Esophagus squamous epithelium (tissue), 5 donors: ENCODE results near the gene NCKAP5. TPM values are rescaled to one million over a fixed set of nuclear protein-coding genes. Genes with fewer than 3 reads are reported as not detected.
"Not testable (repeated sequence)": the region's sequence is repeated elsewhere in the genome, so short reads cannot be mapped to it uniquely, and the experiment has no call there.

Experiments used
- DNase-seq: peaks from one replicate; lab custom pipeline; 2025; lab: John Stamatoyannopoulos, UW
- H3K27ac ChIP-seq, 4 donors: fragments of 200-600 bp; sonication (generic); one replicate each; pipeline ENCODE4 v1.5.1; 2016 to 2019; ENCODE audit warnings: mild to moderate bottlenecking in 1 of 4
- H3K27me3 ChIP-seq, 4 donors: fragments of 200-600 bp; sonication (generic); 1 replicate in 3 of 4; 2 replicates in 1 of 4; pipeline versions ENCODE4 v1.5.1 to v1.6.0; 2017 to 2021; ENCODE audit warnings: antibody characterized with exemption in 1 of 4
- H3K36me3 ChIP-seq, 3 donors: fragments of 200-600 bp; sonication (generic); one replicate each; pipeline ENCODE4 v1.5.1; 2016 to 2019
- H3K4me1 ChIP-seq, 3 donors: fragments of 200-600 bp; sonication (generic); one replicate each; pipeline ENCODE4 v1.5.1; 2017 to 2019
- H3K4me3 ChIP-seq, 4 donors: fragments of 200-600 bp; sonication (generic); 1 replicate in 3 of 4; 2 replicates in 1 of 4; pipeline ENCODE4 v1.5.1; 2016 to 2019; ENCODE audit warnings: mild to moderate bottlenecking in 2 of 4, moderate library complexity in 1 of 4
- H3K9me3 ChIP-seq, 3 donors: fragments of 200-600 bp; sonication (generic); one replicate each; pipeline ENCODE4 v1.5.1; 2016 to 2019
- POLR2A ChIP-seq, 4 donors: fragments of 450-650 bp; IDR thresholded peaks; one replicate each; pipeline ENCODE4 v1.6.1; 2017; ENCODE audit warnings: antibody characterized with exemption in 4 of 4, mild to moderate bottlenecking in 4 of 4, moderate library complexity in 3 of 4
- WGBS, 2 donors: methylation state at CpG; one replicate each; pipeline ENCODE4 v1.1.5; 2018; 5-methylcytosine and 5-hydroxymethylcytosine counted together
- intact Hi-C: fragments of 100-400 bp; cut with DNase I; formaldehyde crosslinking; loops from one replicate; pipeline ENCODE4 v1.15.0; 2022
- total RNA-seq, 4 donors: library from RNA; depleted of rRNA; stranded (reverse); fragments of >200 nt; gene quantifications; one replicate each; pipeline ENCODE4 v1.1.0, GENCODE V29; 2016
- TF ChIP-seq, protein P1 (sequence below), 6 experiments: fragments of 450-650 bp in 4 of 6; fragments of 200-600 bp in 2 of 6; sonication (generic) in 2 of 6; IDR thresholded peaks; one replicate each; pipeline ENCODE4 v1.5.1; 2016 to 2019; ENCODE audit warnings: antibody characterized with exemption in 6 of 6, mild to moderate bottlenecking in 4 of 6, moderate library complexity in 4 of 6
- donor health status: DM: yes; HTN: yes; CAD: no.

Gene NCKAP5
- total RNA-seq, 4 donors from 2014 or later: 4.5 to 6.9 (median 5.3) TPM

GRCh38 chr2:132816234-132816633 is 752.0 kb downstream of the NCKAP5 start:
- 87 to 89% methylated on average over 7 of the region's 7 CpGs for WGBS, 2 donors
- Histone ChIP-seq H3K9me3 (no peaks in the 10 kb centered on the region), H3K27ac (no peak overlapping the region), H3K36me3 (no peaks in the 10 kb centered on the region), H3K27me3 (no peaks in the 10 kb centered on the region), H3K4me1 (no peaks in the 10 kb centered on the region), H3K4me3 (no peak overlapping the region)
- no peak for TF ChIP-seq POLR2A (IDR thresholded peaks at IDR 0.05)
- intact Hi-C loops: no loop called here
- no peak for DNase-seq

GRCh38 chr2:132815516-132815915 is 752.7 kb downstream of the NCKAP5 start:
- H3K27me3 ChIP-seq: no peaks in the 10 kb centered on the region
- H3K4me1 ChIP-seq: no peaks in the 10 kb centered on the region
- WGBS, 2 donors: 43 to 51% methylated on average over 2 of the region's 2 CpGs
- no peaks in the 10 kb centered on the region for H3K36me3 ChIP-seq
- intact Hi-C loops: no loop called here
- no peak overlapping the region for H3K27ac ChIP-seq
- H3K9me3 ChIP-seq: no peaks in the 10 kb centered on the region
- DNase-seq: no peak
- TF ChIP-seq, protein P1, sequence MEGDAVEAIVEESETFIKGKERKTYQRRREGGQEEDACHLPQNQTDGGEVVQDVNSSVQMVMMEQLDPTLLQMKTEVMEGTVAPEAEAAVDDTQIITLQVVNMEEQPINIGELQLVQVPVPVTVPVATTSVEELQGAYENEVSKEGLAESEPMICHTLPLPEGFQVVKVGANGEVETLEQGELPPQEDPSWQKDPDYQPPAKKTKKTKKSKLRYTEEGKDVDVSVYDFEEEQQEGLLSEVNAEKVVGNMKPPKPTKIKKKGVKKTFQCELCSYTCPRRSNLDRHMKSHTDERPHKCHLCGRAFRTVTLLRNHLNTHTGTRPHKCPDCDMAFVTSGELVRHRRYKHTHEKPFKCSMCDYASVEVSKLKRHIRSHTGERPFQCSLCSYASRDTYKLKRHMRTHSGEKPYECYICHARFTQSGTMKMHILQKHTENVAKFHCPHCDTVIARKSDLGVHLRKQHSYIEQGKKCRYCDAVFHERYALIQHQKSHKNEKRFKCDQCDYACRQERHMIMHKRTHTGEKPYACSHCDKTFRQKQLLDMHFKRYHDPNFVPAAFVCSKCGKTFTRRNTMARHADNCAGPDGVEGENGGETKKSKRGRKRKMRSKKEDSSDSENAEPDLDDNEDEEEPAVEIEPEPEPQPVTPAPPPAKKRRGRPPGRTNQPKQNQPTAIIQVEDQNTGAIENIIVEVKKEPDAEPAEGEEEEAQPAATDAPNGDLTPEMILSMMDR (IDR thresholded peaks at IDR 0.05): no peak
- TF ChIP-seq POLR2A (IDR thresholded peaks at IDR 0.05): no peak
- H3K4me3 ChIP-seq: no peak overlapping the region

DNA sequence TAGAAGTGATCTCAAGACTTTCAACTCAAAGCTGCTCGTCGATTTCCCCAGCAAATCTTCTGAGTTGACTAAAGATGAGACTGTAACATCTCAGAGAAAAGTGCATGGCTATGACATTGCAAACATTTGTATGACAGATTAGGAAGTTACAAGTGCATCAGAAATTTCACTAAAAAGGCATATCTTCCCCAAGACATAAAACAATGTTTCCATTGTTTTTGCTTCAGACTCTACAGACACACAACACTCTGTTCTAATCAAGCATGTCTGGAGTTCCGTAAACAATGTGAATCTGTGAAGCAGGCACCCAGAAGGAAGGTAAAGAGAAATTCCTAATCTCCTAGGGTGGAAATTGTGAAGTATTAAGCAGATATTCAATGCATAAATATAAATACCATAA is 753.6 kb downstream of the NCKAP5 start:
- Histone ChIP-seq H3K4me3 (no peak overlapping the region), H3K36me3 (no peaks in the 10 kb centered on the region), H3K4me1 (no peaks in the 10 kb centered on the region), H3K9me3 (no peaks in the 10 kb centered on the region), H3K27ac (no peak overlapping the region), H3K27me3 (no peaks in the 10 kb centered on the region)
- 82 to 89% methylated on average over 3 of the region's 3 CpGs for WGBS, 2 donors
- intact Hi-C loops: no loop called here
- DNase-seq: no peak
- no peak for TF ChIP-seq POLR2A (IDR thresholded peaks at IDR 0.05)
- TF ChIP-seq, protein P1 (IDR thresholded peaks at IDR 0.05): no peak

DNA sequence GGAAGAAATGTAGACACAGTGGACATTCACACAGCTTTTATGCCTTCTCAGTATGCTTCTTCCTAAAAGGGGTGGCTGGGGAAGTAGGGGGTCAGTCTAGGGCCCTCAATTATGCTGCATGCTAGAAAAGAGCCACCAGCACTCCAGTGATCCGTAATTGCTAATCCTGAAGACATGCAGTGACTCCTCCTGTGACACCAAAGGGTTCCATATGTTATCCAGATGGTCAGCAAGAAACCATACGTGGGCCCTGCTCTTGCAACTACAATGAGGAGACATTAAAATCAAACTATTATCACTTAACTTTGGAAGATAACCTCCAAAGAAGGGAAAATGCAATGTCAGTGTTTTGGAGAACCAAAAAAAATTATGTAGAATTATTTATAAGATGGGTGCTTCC is 754.8 kb downstream of the NCKAP5 start:
- Histone ChIP-seq H3K4me3 (no peak overlapping the region), H3K4me1 (no peaks in the 10 kb centered on the region), H3K9me3 (no peaks in the 10 kb centered on the region), H3K27ac (no peak overlapping the region), H3K27me3 (no peaks in the 10 kb centered on the region), H3K36me3 (no peaks in the 10 kb centered on the region)
- DNase-seq: no peak
- WGBS, 2 donors: 66 to 94% methylated on average over 2 of the region's 2 CpGs
- intact Hi-C loops: no loop called here
- TF ChIP-seq, protein P1 (IDR thresholded peaks at IDR 0.05): no peak
- no peak for TF ChIP-seq POLR2A (IDR thresholded peaks at IDR 0.05)

DNA sequence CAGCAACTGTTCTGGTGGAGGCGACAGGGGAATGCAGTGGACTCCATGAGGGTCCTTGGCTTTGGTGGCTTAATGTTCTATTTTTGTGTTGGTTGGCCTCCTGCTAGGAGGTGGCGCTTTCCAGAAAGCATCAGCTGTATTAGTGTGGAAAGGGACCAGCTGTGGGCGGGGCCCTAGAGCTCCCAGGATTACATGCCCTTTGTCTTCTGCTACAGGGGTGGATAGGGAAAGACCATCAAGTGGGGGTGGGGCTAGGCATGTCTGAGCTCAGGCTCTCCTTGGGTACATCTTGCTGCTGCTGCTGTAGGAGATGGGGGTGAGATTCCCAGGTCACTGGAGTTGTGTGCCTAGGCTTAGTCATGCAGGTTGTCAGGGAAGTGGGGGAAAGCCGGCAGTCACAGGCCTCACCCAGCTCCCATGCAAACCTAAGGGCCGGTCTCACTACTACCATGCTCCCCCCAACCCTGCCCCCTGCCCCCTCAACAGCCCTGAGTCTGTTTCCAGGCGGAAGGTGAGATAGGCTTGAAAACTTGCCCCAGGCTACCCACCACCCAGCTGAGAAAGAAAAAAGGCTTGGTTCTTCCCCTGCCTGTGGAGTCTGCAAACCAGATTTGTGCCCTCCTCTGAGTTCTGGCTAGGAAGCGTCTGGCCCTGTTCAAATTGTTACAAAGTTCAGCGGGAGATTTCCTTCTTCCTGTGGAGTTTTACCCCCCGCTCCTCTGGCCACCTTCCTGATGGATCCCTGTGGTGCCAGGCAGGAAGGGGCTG is 756.9 kb downstream of the NCKAP5 start:
- Histone ChIP-seq H3K4me3 (no peak overlapping the region), H3K9me3 (peaks cover 0 to 3% (median 0%) of the 10 kb centered on the region in 3 donors), H3K27me3 (no peaks in the 10 kb centered on the region), H3K27ac (no peak overlapping the region), H3K4me1 (no peaks in the 10 kb centered on the region), H3K36me3 (no peaks in the 10 kb centered on the region)
- no peak for DNase-seq
- TF ChIP-seq, protein P1 (IDR thresholded peaks at IDR 0.05): no peak
- no peak for TF ChIP-seq POLR2A (IDR thresholded peaks at IDR 0.05)
- 74 to 80% methylated on average over 1 to 4 of the region's 9 CpGs for WGBS, 2 donors
- intact Hi-C loops: no loop called here

GRCh38 chr2:132809962-132810361 is 758.3 kb downstream of the NCKAP5 start:
- DNase-seq, H3K9me3 ChIP-seq, H3K4me3 ChIP-seq, H3K27ac ChIP-seq, H3K27me3 ChIP-seq, H3K36me3 ChIP-seq, intact Hi-C loops, H3K4me1 ChIP-seq: not testable (repeated sequence)
- 60 to 79% methylated on average over 1 of the region's 1 CpG for WGBS, 2 donors
